Testis (tissue), 3 donors: ENCODE data around the gene LAMTOR2. TPM values are rescaled to one million over a fixed set of nuclear protein-coding genes. Genes with fewer than 3 reads are reported as not detected.
"Not testable (repeated sequence)": the region's sequence is repeated elsewhere in the genome, so short reads cannot be mapped to it uniquely, and the experiment has no call there.

Source experiments
- DNase-seq: peaks from one replicate; pipeline ENCODE4 v3.0.0-alpha.2; 2019
- H3K27ac ChIP-seq, 2 donors: fragments of 200-600 bp; sonication (generic); one replicate each; pipeline ENCODE4 v1.5.1; 2019
- H3K27me3 ChIP-seq: fragments of 200-600 bp; sonication (generic); one replicate; pipeline ENCODE4 v1.5.1; 2019
- H3K36me3 ChIP-seq: fragments of 200-600 bp; sonication (generic); one replicate; pipeline ENCODE4 v1.5.1; 2017; ENCODE audit warnings: low read depth; ENCODE audit errors: missing control alignments
- H3K4me1 ChIP-seq: fragments of 200-600 bp; sonication (generic); one replicate; pipeline ENCODE4 v1.5.1; 2019
- H3K4me3 ChIP-seq, 2 donors: fragments of 200-600 bp; sonication (generic); one replicate each; pipeline ENCODE4 v1.5.1; 2017 to 2019
- H3K9me3 ChIP-seq: fragments of 200-600 bp; sonication (generic); one replicate; pipeline ENCODE4 v1.5.1; 2017
- CTCF ChIP-seq, 3 experiments: fragments of 450-650 bp in 2 of 3; fragments of 200-600 bp in 1 of 3; sonication (generic) in 1 of 3; IDR thresholded peaks; one replicate each; pipeline ENCODE4 v1.5.1; 2016 to 2019; ENCODE audit warnings: antibody characterized with exemption in 3 of 3, mild to moderate bottlenecking in 2 of 3, moderate library complexity in 1 of 3
- POLR2A ChIP-seq: fragments of 450-650 bp; IDR thresholded peaks from one replicate; pipeline ENCODE4 v1.6.1; 2017; ENCODE audit warnings: antibody characterized with exemption, mild to moderate bottlenecking, moderate library complexity
- WGBS, 2 donors: methylation state at CpG; one replicate each; pipeline ENCODE4 v1.1.5; 2018; 5-methylcytosine and 5-hydroxymethylcytosine counted together
- intact Hi-C: fragments of 100-400 bp; cut with DNase I; formaldehyde crosslinking; loops from one replicate; pipeline ENCODE4 v1.15.1; 2023; ENCODE audit warnings: low total_unique reads
- polyA plus RNA-seq: library from polyadenylated mRNA; stranded (reverse); fragments of 350-450 nt; fragmentation: Illumina TruSeq; extraction: RNeasy Lipid Tissue Mini Kit (QIAGEN cat#74804); gene quantifications from one replicate; pipeline ENCODE4 v1.2.3, GENCODE V29; 2014; ENCODE audit warnings: low read depth, low replicate concordance; ENCODE audit not compliant: insufficient read depth
- total RNA-seq, 2 donors: library from RNA; depleted of rRNA; stranded (reverse); fragments of >200 nt; gene quantifications; one replicate each; pipeline ENCODE4 v1.2.3, GENCODE V29; 2016

LAMTOR2 gene
- total and polyA plus RNA-seq, 3 donors from 2014 or later: 47.6 to 55.5 (median 50.4) TPM

- no peaks in the 10 kb centered on the region for H3K4me1 ChIP-seq
- no peak for DNase-seq
- intact Hi-C loops: no loop called here
- TF ChIP-seq POLR2A (no peak), CTCF (IDR thresholded peaks at IDR 0.05) (no peak)
- H3K4me3 ChIP-seq: no peak overlapping the region
- no peak overlapping the region for H3K27ac ChIP-seq
- H3K9me3 ChIP-seq: no peaks in the 10 kb centered on the region
- WGBS, 2 donors: 33 to 42% methylated on average over 6 of the region's 6 CpGs
- H3K27me3 ChIP-seq: no peaks in the 10 kb centered on the region
- H3K36me3 ChIP-seq: no peaks in the 10 kb centered on the region
Observed at GRCh38 chr1:156033011-156033410, 21.6 kb upstream of the LAMTOR2 start.

GRCh38 chr1:156034991-156035390 is 19.6 kb upstream of the LAMTOR2 start:
- H3K4me3 ChIP-seq, H3K4me1 ChIP-seq, H3K9me3 ChIP-seq, DNase-seq, H3K27me3 ChIP-seq, H3K36me3 ChIP-seq, intact Hi-C loops, H3K27ac ChIP-seq: not testable (repeated sequence)
- WGBS, 2 donors: 89 to 91% methylated on average over 4 of the region's 4 CpGs

- Histone ChIP-seq H3K27ac (no peak overlapping the region), H3K36me3 (no peaks in the 10 kb centered on the region), H3K4me3 (no peak overlapping the region), H3K9me3 (no peaks in the 10 kb centered on the region), H3K27me3 (no peaks in the 10 kb centered on the region), H3K4me1 (no peaks in the 10 kb centered on the region)
- no peak for DNase-seq
- TF ChIP-seq CTCF (IDR thresholded peaks at IDR 0.05) (no peak), POLR2A (no peak)
- WGBS, 2 donors: 68 to 82% methylated on average over 3 of the region's 3 CpGs
- intact Hi-C loops: no loop called here
Observed at GRCh38 chr1:156042828-156043227, 11.8 kb upstream of the LAMTOR2 start.

GRCh38 chr1:156045076-156045475 is 9.5 kb upstream of the LAMTOR2 start:
- no peak for DNase-seq
- Histone ChIP-seq H3K27ac (no peak overlapping the region), H3K36me3 (no peaks in the 10 kb centered on the region), H3K4me3 (no peak overlapping the region), H3K27me3 (no peaks in the 10 kb centered on the region), H3K9me3 (no peaks in the 10 kb centered on the region), H3K4me1 (no peaks in the 10 kb centered on the region)
- intact Hi-C loops: no loop called here
- WGBS, 2 donors: 90 to 93% methylated on average over 4 of the region's 4 CpGs
- no peak for TF ChIP-seq POLR2A
- TF ChIP-seq CTCF (IDR thresholded peaks at IDR 0.05): no peak

GRCh38 chr1:156048663-156049258 is 5.8 kb upstream of the LAMTOR2 start:
- no peak for DNase-seq
- H3K4me1 ChIP-seq: no peaks in the 10 kb centered on the region
- H3K27ac ChIP-seq: no peak overlapping the region
- no peak for TF ChIP-seq POLR2A
- no peak for TF ChIP-seq CTCF (IDR thresholded peaks at IDR 0.05)
- H3K4me3 ChIP-seq: no peak overlapping the region
- H3K27me3 ChIP-seq: no peaks in the 10 kb centered on the region
- intact Hi-C loops: no loop called here
- whole genome bisulfite sequencing, 2 donors: 91 to 96% methylated on average over 3 of the region's 3 CpGs
- no peaks in the 10 kb centered on the region for H3K36me3 ChIP-seq
- no peaks in the 10 kb centered on the region for H3K9me3 ChIP-seq
